ENCODE data around the gene ZNF438. TPM values are rescaled to one million over a fixed set of nuclear protein-coding genes. Genes with fewer than 3 reads are reported as not detected.
"Not testable (repeated sequence)": the region's sequence is repeated elsewhere in the genome, so short reads cannot be mapped to it uniquely, and the experiment has no call there.

Gene ZNF438
- polyA plus RNA-seq, 3 donors = 6.5 to 7.1 (median 6.9) TPM

- DNase-seq = no peak
Observed at GRCh38 chr10:30805061-30805460, 226.6 kb downstream of the ZNF438 start.

- no peak for DNase-seq
Observed at GRCh38 chr10:30804478-30805055, 227.1 kb downstream of the ZNF438 start.

- DNase-seq = no peak
Observed at GRCh38 chr10:30803892-30804322, 227.8 kb downstream of the ZNF438 start.

GRCh38 chr10:30803058-30803457, 228.6 kb downstream of the ZNF438 start:
- no peak for DNase-seq

GRCh38 chr10:30800368-30800767, 231.3 kb downstream of the ZNF438 start:
- no peak for DNase-seq

GRCh38 chr10:30798646-30799185, 232.9 kb downstream of the ZNF438 start:
- no peak for DNase-seq

GRCh38 chr10:30795024-30795423, 236.6 kb downstream of the ZNF438 start:
- DNase-seq = not testable (repeated sequence)

Data from renal pelvis (tissue), 4 donors.